ENCODE measurements around the gene AKAP6.

GRCh38 chr14:32468955-32469354 lies 139.9 kb downstream of the AKAP6 start:
- TF ChIP-seq, protein P1, sequence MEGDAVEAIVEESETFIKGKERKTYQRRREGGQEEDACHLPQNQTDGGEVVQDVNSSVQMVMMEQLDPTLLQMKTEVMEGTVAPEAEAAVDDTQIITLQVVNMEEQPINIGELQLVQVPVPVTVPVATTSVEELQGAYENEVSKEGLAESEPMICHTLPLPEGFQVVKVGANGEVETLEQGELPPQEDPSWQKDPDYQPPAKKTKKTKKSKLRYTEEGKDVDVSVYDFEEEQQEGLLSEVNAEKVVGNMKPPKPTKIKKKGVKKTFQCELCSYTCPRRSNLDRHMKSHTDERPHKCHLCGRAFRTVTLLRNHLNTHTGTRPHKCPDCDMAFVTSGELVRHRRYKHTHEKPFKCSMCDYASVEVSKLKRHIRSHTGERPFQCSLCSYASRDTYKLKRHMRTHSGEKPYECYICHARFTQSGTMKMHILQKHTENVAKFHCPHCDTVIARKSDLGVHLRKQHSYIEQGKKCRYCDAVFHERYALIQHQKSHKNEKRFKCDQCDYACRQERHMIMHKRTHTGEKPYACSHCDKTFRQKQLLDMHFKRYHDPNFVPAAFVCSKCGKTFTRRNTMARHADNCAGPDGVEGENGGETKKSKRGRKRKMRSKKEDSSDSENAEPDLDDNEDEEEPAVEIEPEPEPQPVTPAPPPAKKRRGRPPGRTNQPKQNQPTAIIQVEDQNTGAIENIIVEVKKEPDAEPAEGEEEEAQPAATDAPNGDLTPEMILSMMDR (IDR thresholded peaks at IDR 0.05), result no peak
- no peak for TF ChIP-seq POLR2A (IDR thresholded peaks at IDR 0.05)
